Stimulated activated CD8-positive, alpha-beta memory T cell treated with anti-CD3 and anti-CD28 coated beads, Interleukin-7, amount 100 ng/mL, for 4 hours (primary cell): ENCODE data around the gene CTTNBP2.

Experiments used
- DNase-seq, 2 donors: peaks; one replicate each; pipeline ENCODE4 v3.0.0-alpha.2; 2020; ENCODE audit warnings: low read depth in 2 of 2

The CTTNBP2 gene

GRCh38 chr7:117690147-117690546 lies 183.1 kb downstream of the CTTNBP2 start:
- no peak for DNase-seq

GRCh38 chr7:117689406-117689805 lies 183.8 kb downstream of the CTTNBP2 start:
- no peak for DNase-seq

GRCh38 chr7:117688126-117688525 lies 185.1 kb downstream of the CTTNBP2 start:
- no peak for DNase-seq

- no peak for DNase-seq
Measured at GRCh38 chr7:117686311-117686935, 186.8 kb downstream of the CTTNBP2 start.

GRCh38 chr7:117685795-117686194 lies 187.4 kb downstream of the CTTNBP2 start:
- DNase-seq: no peak

GRCh38 chr7:117683430-117684175 lies 189.6 kb downstream of the CTTNBP2 start:
- DNase-seq: no peak

- DNase-seq: no peak
Measured at GRCh38 chr7:117682681-117683385, 190.4 kb downstream of the CTTNBP2 start.

GRCh38 chr7:117679120-117679519 lies 194.1 kb downstream of the CTTNBP2 start:
- DNase-seq: no peak

- DNase-seq: no peak
Measured at GRCh38 chr7:117675497-117676435, 197.5 kb downstream of the CTTNBP2 start.

- DNase-seq: no peak
Measured at GRCh38 chr7:117674617-117675016, 198.6 kb downstream of the CTTNBP2 start.

- no peak for DNase-seq
Measured at GRCh38 chr7:117673839-117674238, 199.4 kb downstream of the CTTNBP2 start.

- no peak for DNase-seq
Measured at GRCh38 chr7:117673367-117673766, 199.9 kb downstream of the CTTNBP2 start.

GRCh38 chr7:117672453-117672852 lies 200.8 kb downstream of the CTTNBP2 start:
- no peak for DNase-seq

- no peak for DNase-seq
Measured at GRCh38 chr7:117669818-117670217, 203.4 kb downstream of the CTTNBP2 start.

GRCh38 chr7:117667456-117667855 lies 205.8 kb downstream of the CTTNBP2 start:
- no peak for DNase-seq

- no peak for DNase-seq
Measured at GRCh38 chr7:117666689-117667088, 206.6 kb downstream of the CTTNBP2 start.

GRCh38 chr7:117666031-117666430 lies 207.2 kb downstream of the CTTNBP2 start:
- no peak for DNase-seq

GRCh38 chr7:117665368-117665767 lies 207.9 kb downstream of the CTTNBP2 start:
- DNase-seq: no peak

- DNase-seq: no peak
Measured at GRCh38 chr7:117664047-117664446, 209.2 kb downstream of the CTTNBP2 start.

- no peak for DNase-seq
Measured at GRCh38 chr7:117661328-117661727, 211.9 kb downstream of the CTTNBP2 start.
